Measurements from ENCODE around the gene ANKDD1A. TPM values are rescaled to one million over a fixed set of nuclear protein-coding genes. Genes with fewer than 3 reads are reported as not detected.
A peak's percentile ranks its signal among the peaks of the same experiment; 100 is the strongest.

Gene ANKDD1A
- total RNA-seq, 1 donor from 2014 or later: 4.6 TPM

DNA sequence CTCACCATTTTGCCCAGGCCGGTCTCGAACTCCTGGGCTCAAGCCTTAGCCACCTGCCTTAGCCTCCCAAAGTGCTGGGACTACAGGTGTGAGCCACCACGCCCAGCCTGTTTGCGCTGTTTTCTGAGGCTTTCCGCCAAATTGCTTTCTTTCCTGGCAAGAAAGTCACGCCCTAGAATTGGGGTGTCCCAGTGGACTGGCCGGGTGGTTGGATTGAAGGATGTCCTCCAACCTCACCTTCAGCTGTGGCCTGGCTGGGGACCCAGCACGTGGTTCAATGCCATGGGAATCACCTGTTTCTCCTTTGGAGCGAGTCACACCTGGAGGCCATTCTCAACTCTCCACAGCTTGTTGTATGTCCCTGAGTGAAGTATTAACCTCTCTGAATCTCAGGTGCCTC is 5.8 kb upstream of the ANKDD1A start:
- Mint-ChIP-seq H3K4me1 (ENCODE audit: unreplicated experiment) (peaks cover 15% of the 10 kb centered on the region), H3K27me3 (ENCODE audit: unreplicated experiment) (no peaks in the 10 kb centered on the region), H3K36me3 (ENCODE audit: unreplicated experiment) (no peaks in the 10 kb centered on the region), H3K4me3 (ENCODE audit: unreplicated experiment) (no peak overlapping the region), H3K9me3 (ENCODE audit: unreplicated experiment) (peaks cover 4% of the 10 kb centered on the region), H3K27ac (ENCODE audit: unreplicated experiment) (no peak overlapping the region)
- TF ChIP-seq, protein P1, sequence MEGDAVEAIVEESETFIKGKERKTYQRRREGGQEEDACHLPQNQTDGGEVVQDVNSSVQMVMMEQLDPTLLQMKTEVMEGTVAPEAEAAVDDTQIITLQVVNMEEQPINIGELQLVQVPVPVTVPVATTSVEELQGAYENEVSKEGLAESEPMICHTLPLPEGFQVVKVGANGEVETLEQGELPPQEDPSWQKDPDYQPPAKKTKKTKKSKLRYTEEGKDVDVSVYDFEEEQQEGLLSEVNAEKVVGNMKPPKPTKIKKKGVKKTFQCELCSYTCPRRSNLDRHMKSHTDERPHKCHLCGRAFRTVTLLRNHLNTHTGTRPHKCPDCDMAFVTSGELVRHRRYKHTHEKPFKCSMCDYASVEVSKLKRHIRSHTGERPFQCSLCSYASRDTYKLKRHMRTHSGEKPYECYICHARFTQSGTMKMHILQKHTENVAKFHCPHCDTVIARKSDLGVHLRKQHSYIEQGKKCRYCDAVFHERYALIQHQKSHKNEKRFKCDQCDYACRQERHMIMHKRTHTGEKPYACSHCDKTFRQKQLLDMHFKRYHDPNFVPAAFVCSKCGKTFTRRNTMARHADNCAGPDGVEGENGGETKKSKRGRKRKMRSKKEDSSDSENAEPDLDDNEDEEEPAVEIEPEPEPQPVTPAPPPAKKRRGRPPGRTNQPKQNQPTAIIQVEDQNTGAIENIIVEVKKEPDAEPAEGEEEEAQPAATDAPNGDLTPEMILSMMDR (IDR thresholded peaks at IDR 0.05): no peak
- no peak for DNase-seq (ENCODE audit: extremely low spot score, unreplicated experiment)

DNA sequence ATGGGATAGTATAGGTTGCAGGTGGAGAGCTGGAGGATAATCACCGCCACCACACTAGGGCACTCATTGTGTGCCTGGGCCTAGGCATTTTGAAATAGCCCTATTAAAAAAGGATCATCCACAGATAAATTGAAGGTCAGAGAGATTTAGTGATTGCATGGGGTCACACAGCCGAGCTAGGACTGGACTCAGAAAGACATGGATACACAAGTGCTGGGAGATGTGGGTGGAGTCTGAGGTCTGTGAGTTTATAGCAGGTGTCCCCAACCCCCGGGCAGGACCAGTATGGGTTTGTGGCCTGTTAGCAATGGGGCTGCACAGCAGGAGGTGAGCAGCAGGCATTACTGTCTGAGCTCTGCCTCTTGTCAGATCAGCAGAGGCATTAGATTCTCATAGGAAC is 5.3 kb upstream of the ANKDD1A start:
- Mint-ChIP-seq H3K36me3 (ENCODE audit: unreplicated experiment) (no peaks in the 10 kb centered on the region), H3K9me3 (ENCODE audit: unreplicated experiment) (peaks cover 4% of the 10 kb centered on the region), H3K4me3 (ENCODE audit: unreplicated experiment) (no peak overlapping the region), H3K27ac (ENCODE audit: unreplicated experiment) (no peak overlapping the region), H3K27me3 (ENCODE audit: unreplicated experiment) (no peaks in the 10 kb centered on the region), H3K4me1 (ENCODE audit: unreplicated experiment) (peaks cover 20% of the 10 kb centered on the region)
- TF ChIP-seq, protein P1 (IDR thresholded peaks at IDR 0.05): no peak
- no peak for DNase-seq (ENCODE audit: extremely low spot score, unreplicated experiment)

DNA sequence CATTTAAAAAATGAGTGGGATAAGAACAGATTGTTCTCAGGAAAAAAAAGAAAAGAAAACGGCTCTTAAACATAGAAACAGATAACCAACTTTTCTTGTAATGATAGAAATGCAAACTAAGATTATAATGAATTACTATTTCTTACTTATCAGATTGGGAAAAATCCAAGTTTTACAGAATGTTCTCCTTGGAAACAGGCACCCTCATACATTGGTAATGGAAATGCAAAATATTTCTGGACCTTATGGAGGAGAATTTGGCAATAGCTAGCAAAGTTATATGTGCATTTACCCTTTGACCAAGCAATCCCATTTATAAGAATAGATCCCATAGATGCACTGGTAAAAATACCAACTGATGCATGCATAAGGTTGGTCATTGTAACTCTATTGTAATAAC is 3.7 kb upstream of the ANKDD1A start:
- Mint-ChIP-seq H3K4me3 (ENCODE audit: unreplicated experiment) (no peak overlapping the region), H3K4me1 (ENCODE audit: unreplicated experiment) (peaks cover 28% of the 10 kb centered on the region), H3K27ac (ENCODE audit: unreplicated experiment) (no peak overlapping the region), H3K36me3 (ENCODE audit: unreplicated experiment) (no peaks in the 10 kb centered on the region), H3K9me3 (ENCODE audit: unreplicated experiment) (peaks cover 4% of the 10 kb centered on the region), H3K27me3 (ENCODE audit: unreplicated experiment) (no peaks in the 10 kb centered on the region)
- TF ChIP-seq, protein P1 (IDR thresholded peaks at IDR 0.05): no peak
- DNase-seq (ENCODE audit: extremely low spot score, unreplicated experiment): no peak

DNA sequence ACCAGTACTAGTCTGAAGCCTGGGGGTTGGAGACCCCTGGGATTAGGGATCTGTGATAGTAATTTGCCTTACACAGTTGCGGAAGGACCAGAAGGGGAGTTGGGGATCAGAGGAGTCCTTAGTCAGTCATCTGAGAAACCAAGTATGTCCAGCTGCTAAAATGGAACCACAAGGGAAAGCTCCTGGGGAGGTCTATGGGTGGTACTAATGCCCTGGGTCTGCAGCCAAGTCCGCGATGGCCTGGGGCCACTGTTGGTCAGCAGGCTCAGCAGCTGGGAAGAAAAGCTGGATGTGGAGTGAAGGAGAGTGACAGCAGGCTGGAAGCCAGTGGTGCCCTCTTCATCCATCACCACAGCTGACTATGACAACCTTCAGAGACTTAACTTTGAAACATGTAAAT is 2.2 kb upstream of the ANKDD1A start:
- Mint-ChIP-seq H3K27me3 (ENCODE audit: unreplicated experiment) (no peaks in the 10 kb centered on the region), H3K4me3 (ENCODE audit: unreplicated experiment) (no peak overlapping the region), H3K9me3 (ENCODE audit: unreplicated experiment) (peaks cover 4% of the 10 kb centered on the region), H3K36me3 (ENCODE audit: unreplicated experiment) (no peaks in the 10 kb centered on the region), H3K27ac (ENCODE audit: unreplicated experiment) (no peak overlapping the region), H3K4me1 (ENCODE audit: unreplicated experiment) (peaks cover 25% of the 10 kb centered on the region)
- TF ChIP-seq, protein P1 (IDR thresholded peaks at IDR 0.05): no peak
- no peak for DNase-seq (ENCODE audit: extremely low spot score, unreplicated experiment)

DNA sequence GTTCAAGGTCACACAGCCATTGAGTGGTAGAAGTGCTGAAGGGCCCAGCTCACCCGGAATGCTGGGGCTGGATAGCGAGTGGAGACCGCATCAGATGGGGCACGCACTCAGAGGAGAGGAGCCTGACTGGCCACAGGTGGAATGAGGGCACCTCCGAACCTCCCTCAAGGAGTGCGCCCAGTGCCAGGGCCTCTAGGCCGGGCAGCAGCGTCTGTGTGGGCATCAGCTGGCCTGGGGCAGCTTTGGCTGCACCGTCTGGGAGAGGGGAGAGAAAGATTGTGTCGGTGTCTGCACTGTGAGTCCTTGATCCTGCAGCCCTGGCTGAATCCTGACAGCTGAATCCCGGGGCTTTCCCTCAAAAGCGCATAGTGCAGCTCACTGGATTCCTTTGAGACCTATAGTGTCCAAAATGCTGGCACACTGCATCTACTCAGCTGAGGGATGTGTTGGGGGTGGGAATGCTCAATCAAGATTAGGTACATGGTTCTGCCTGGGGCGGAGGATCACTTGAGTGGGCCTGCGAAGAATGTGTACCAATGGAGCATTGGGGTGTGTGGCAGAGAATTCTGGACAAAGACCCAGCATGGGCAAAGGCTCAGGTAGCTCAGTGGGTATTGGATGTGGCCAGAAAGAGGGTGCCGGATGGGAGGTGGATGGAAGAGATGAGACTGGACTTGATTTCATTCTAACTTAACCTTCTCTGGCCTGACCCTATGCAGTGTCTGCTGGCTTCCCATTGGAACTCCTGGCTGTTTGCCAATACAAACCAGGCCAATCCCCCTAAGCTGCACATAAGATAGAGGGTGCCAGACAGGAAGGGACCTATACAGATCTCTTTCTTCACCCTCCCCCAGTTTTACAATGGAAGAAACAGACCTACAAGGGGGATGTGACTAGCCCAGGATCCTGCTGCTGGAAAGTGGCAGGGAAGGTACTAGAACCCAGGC is 950 bp downstream of the ANKDD1A start:
- Mint-ChIP-seq H3K27me3 (ENCODE audit: unreplicated experiment) (no peaks in the 10 kb centered on the region), H3K4me3 (ENCODE audit: unreplicated experiment) (peak overlapping the region; percentile 75), H3K4me1 (ENCODE audit: unreplicated experiment) (peaks cover 18% of the 10 kb centered on the region), H3K36me3 (ENCODE audit: unreplicated experiment) (no peaks in the 10 kb centered on the region), H3K27ac (ENCODE audit: unreplicated experiment) (no peak overlapping the region), H3K9me3 (ENCODE audit: unreplicated experiment) (no peaks in the 10 kb centered on the region)
- TF ChIP-seq, protein P1 (IDR thresholded peaks at IDR 0.05): no peak
- no peak for DNase-seq (ENCODE audit: extremely low spot score, unreplicated experiment)

All from osteocyte (in vitro differentiated cells).